Measurements from ENCODE around the gene GPR143.
"Not testable (repeated sequence)": the region's sequence is repeated elsewhere in the genome, so short reads cannot be mapped to it uniquely, and the experiment has no call there.

GPR143 gene

GRCh38 chrX:9788911-9789310 is 23.3 kb upstream of the GPR143 start:
- Histone ChIP-seq H3K4me3 (ENCODE audit: low read length) (peak overlapping the region; percentile 73), H3K4me1 (ENCODE audit: control insufficient read depth, low read depth, low read length) (peaks cover 47% of the 10 kb centered on the region), H3K27me3 (ENCODE audit: control insufficient read depth, insufficient read depth, low read length) (peaks cover 17% of the 10 kb centered on the region), H3K36me3 (ENCODE audit: control insufficient read depth, low read depth, low read length) (no peaks in the 10 kb centered on the region), H3K9me3 (ENCODE audit: control insufficient read depth, low read depth, low read length) (no peaks in the 10 kb centered on the region), H3K9ac (ENCODE audit: low read length) (no peak overlapping the region), H3K27ac (ENCODE audit: low read length) (peak overlapping the region; percentile 11)

- Histone ChIP-seq H3K27ac (ENCODE audit: low read length) (no peak overlapping the region), H3K9me3 (ENCODE audit: control insufficient read depth, low read depth, low read length) (no peaks in the 10 kb centered on the region), H3K36me3 (ENCODE audit: control insufficient read depth, low read depth, low read length) (no peaks in the 10 kb centered on the region), H3K4me3 (ENCODE audit: low read length) (peak overlapping the region; percentile 73), H3K9ac (ENCODE audit: low read length) (peak overlapping the region; percentile 57), H3K4me1 (ENCODE audit: control insufficient read depth, low read depth, low read length) (peaks cover 42% of the 10 kb centered on the region), H3K27me3 (ENCODE audit: control insufficient read depth, insufficient read depth, low read length) (peaks cover 17% of the 10 kb centered on the region)
Measured at GRCh38 chrX:9786798-9787635, 21.4 kb upstream of the GPR143 start.

- H3K9me3 ChIP-seq (ENCODE audit: control insufficient read depth, low read depth, low read length): no peaks in the 10 kb centered on the region
- H3K4me1 ChIP-seq (ENCODE audit: control insufficient read depth, low read depth, low read length): peaks cover 40% of the 10 kb centered on the region
- no peaks in the 10 kb centered on the region for H3K36me3 ChIP-seq (ENCODE audit: control insufficient read depth, low read depth, low read length)
- H3K4me3 ChIP-seq (ENCODE audit: low read length): peak within 1 kb of the TSS; percentile 73
- H3K9ac ChIP-seq (ENCODE audit: low read length): peak within 1 kb of the TSS; percentile 57
- peaks cover 17% of the 10 kb centered on the region for H3K27me3 ChIP-seq (ENCODE audit: control insufficient read depth, insufficient read depth, low read length)
- H3K27ac ChIP-seq (ENCODE audit: low read length): no peak within 1 kb of the TSS
Measured at GRCh38 chrX:9785944-9786797, 20.5 kb upstream of the GPR143 start, which contains the start of gene SHROOM2. Gene SHROOM2, plus strand, starts transcription at chrX:9786429. Its CDS starts 117 bp downstream, at chrX:9786546.

GRCh38 chrX:9785254-9785943 is 19.8 kb upstream of the GPR143 start:
- H3K27ac ChIP-seq (ENCODE audit: low read length): no peak overlapping the region
- peak overlapping the region; percentile 43 for H3K9ac ChIP-seq (ENCODE audit: low read length)
- H3K4me3 ChIP-seq (ENCODE audit: low read length): peak overlapping the region; percentile 68
- peaks cover 17% of the 10 kb centered on the region for H3K27me3 ChIP-seq (ENCODE audit: control insufficient read depth, insufficient read depth, low read length)
- H3K4me1 ChIP-seq (ENCODE audit: control insufficient read depth, low read depth, low read length): peaks cover 32% of the 10 kb centered on the region
- no peaks in the 10 kb centered on the region for H3K36me3 ChIP-seq (ENCODE audit: control insufficient read depth, low read depth, low read length)
- no peaks in the 10 kb centered on the region for H3K9me3 ChIP-seq (ENCODE audit: control insufficient read depth, low read depth, low read length)

- Histone ChIP-seq H3K27ac (ENCODE audit: low read length) (no peak overlapping the region), H3K9ac (ENCODE audit: low read length) (no peak overlapping the region), H3K36me3 (ENCODE audit: control insufficient read depth, low read depth, low read length) (no peaks in the 10 kb centered on the region), H3K4me3 (ENCODE audit: low read length) (no peak overlapping the region), H3K4me1 (ENCODE audit: control insufficient read depth, low read depth, low read length) (peaks cover 23% of the 10 kb centered on the region), H3K9me3 (ENCODE audit: control insufficient read depth, low read depth, low read length) (no peaks in the 10 kb centered on the region), H3K27me3 (ENCODE audit: control insufficient read depth, insufficient read depth, low read length) (peaks cover 17% of the 10 kb centered on the region)
Measured at GRCh38 chrX:9784332-9784731, 18.7 kb upstream of the GPR143 start.

- Histone ChIP-seq H3K36me3 (ENCODE audit: control insufficient read depth, low read depth, low read length) (no peaks in the 10 kb centered on the region), H3K4me3 (ENCODE audit: low read length) (no peak overlapping the region), H3K9me3 (ENCODE audit: control insufficient read depth, low read depth, low read length) (no peaks in the 10 kb centered on the region), H3K27ac (ENCODE audit: low read length) (no peak overlapping the region), H3K9ac (ENCODE audit: low read length) (no peak overlapping the region), H3K27me3 (ENCODE audit: control insufficient read depth, insufficient read depth, low read length) (peaks cover 8% of the 10 kb centered on the region), H3K4me1 (ENCODE audit: control insufficient read depth, low read depth, low read length) (peaks cover 5% of the 10 kb centered on the region)
Measured at GRCh38 chrX:9781941-9782340, 16.3 kb upstream of the GPR143 start.

GRCh38 chrX:9775930-9776329 is 10.3 kb upstream of the GPR143 start:
- no peak overlapping the region for H3K27ac ChIP-seq (ENCODE audit: low read length)
- peaks cover 7% of the 10 kb centered on the region for H3K4me1 ChIP-seq (ENCODE audit: control insufficient read depth, low read depth, low read length)
- H3K9ac ChIP-seq (ENCODE audit: low read length): no peak overlapping the region
- H3K9me3 ChIP-seq (ENCODE audit: control insufficient read depth, low read depth, low read length): no peaks in the 10 kb centered on the region
- no peaks in the 10 kb centered on the region for H3K36me3 ChIP-seq (ENCODE audit: control insufficient read depth, low read depth, low read length)
- H3K27me3 ChIP-seq (ENCODE audit: control insufficient read depth, insufficient read depth, low read length): no peaks in the 10 kb centered on the region
- no peak overlapping the region for H3K4me3 ChIP-seq (ENCODE audit: low read length)

GRCh38 chrX:9772943-9773342 is 7.3 kb upstream of the GPR143 start:
- Histone ChIP-seq H3K4me3 (ENCODE audit: low read length) (no peak overlapping the region), H3K9ac (ENCODE audit: low read length) (no peak overlapping the region), H3K9me3 (ENCODE audit: control insufficient read depth, low read depth, low read length) (no peaks in the 10 kb centered on the region), H3K27me3 (ENCODE audit: control insufficient read depth, insufficient read depth, low read length) (no peaks in the 10 kb centered on the region), H3K36me3 (ENCODE audit: control insufficient read depth, low read depth, low read length) (no peaks in the 10 kb centered on the region), H3K27ac (ENCODE audit: low read length) (no peak overlapping the region), H3K4me1 (ENCODE audit: control insufficient read depth, low read depth, low read length) (peaks cover 7% of the 10 kb centered on the region)

- Histone ChIP-seq H3K9ac (ENCODE audit: low read length) (no peak overlapping the region), H3K4me3 (ENCODE audit: low read length) (no peak overlapping the region), H3K27me3 (ENCODE audit: control insufficient read depth, insufficient read depth, low read length) (no peaks in the 10 kb centered on the region), H3K36me3 (ENCODE audit: control insufficient read depth, low read depth, low read length) (no peaks in the 10 kb centered on the region), H3K4me1 (ENCODE audit: control insufficient read depth, low read depth, low read length) (peaks cover 4% of the 10 kb centered on the region), H3K9me3 (ENCODE audit: control insufficient read depth, low read depth, low read length) (no peaks in the 10 kb centered on the region), H3K27ac (ENCODE audit: low read length) (no peak overlapping the region)
Measured at GRCh38 chrX:9770319-9770718, 4.7 kb upstream of the GPR143 start.

GRCh38 chrX:9768321-9768839 is 2.7 kb upstream of the GPR143 start:
- H3K9me3 ChIP-seq (ENCODE audit: control insufficient read depth, low read depth, low read length); H3K27me3 ChIP-seq (ENCODE audit: control insufficient read depth, insufficient read depth, low read length); H3K4me3 ChIP-seq (ENCODE audit: low read length); H3K36me3 ChIP-seq (ENCODE audit: control insufficient read depth, low read depth, low read length); H3K4me1 ChIP-seq (ENCODE audit: control insufficient read depth, low read depth, low read length); H3K9ac ChIP-seq (ENCODE audit: low read length); H3K27ac ChIP-seq (ENCODE audit: low read length): not testable (repeated sequence)

- Histone ChIP-seq H3K9me3 (ENCODE audit: control insufficient read depth, low read depth, low read length) (no peaks in the 10 kb centered on the region), H3K4me3 (ENCODE audit: low read length) (no peak overlapping the region), H3K27ac (ENCODE audit: low read length) (no peak overlapping the region), H3K9ac (ENCODE audit: low read length) (no peak overlapping the region), H3K36me3 (ENCODE audit: control insufficient read depth, low read depth, low read length) (no peaks in the 10 kb centered on the region), H3K27me3 (ENCODE audit: control insufficient read depth, insufficient read depth, low read length) (no peaks in the 10 kb centered on the region), H3K4me1 (ENCODE audit: control insufficient read depth, low read depth, low read length) (peaks cover 4% of the 10 kb centered on the region)
Measured at GRCh38 chrX:9767375-9767774, 1.7 kb upstream of the GPR143 start.
